Fibroblast of lung (primary cell): ENCODE measurements around the gene WNK2.

Source experiments
- CTCF ChIP-seq, 2 donors: IDR thresholded peaks in 1 of 2; conservative IDR thresholded peaks in 1 of 2; 1 replicate in 1 of 2; 2 replicates in 1 of 2; pipeline ENCODE4 v1.5.1; 2011 to 2012; ENCODE audit warnings: low read length in 2 of 2, control low read depth in 1 of 2, inconsistent platforms in 1 of 2, low read depth in 1 of 2, mild to moderate bottlenecking in 1 of 2
- EZH2 ChIP-seq: IDR thresholded peaks from 2 replicates; pipeline ENCODE4 v1.5.1; 2012; ENCODE audit warnings: low read length, control low read depth, mild to moderate bottlenecking; ENCODE audit errors: missing control alignments

DNA sequence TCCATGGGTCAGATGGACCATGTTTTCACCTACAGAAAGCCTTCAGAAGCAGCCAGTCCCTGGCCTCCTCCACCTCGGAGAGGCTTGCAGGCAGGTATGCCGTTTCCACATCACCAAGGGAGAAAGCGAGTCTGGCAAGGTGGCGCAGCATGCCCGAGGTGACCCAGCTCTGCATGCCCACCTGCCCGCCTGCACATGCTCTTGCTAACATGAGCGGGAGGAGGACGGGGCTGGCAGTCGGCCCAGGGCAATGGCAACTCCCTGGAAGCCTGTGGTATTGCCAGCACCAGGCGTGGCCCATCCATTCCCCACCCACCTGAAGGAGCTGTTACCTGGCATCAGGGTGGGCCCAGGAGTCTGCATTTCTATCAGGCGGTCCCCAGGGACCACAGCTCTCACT, 46.6 kb upstream of the WNK2 start:
- TF ChIP-seq EZH2 = no peak
- no peak for TF ChIP-seq CTCF (conservative IDR thresholded peaks at IDR 0.05 in 1 of 2, IDR thresholded peaks at IDR 0.05 in 1 of 2; ENCODE audit: low read depth in 1 of 2, low read length in 2 of 2)
